ENCODE results near the gene LIN37. TPM values are rescaled to one million over a fixed set of nuclear protein-coding genes. Genes with fewer than 3 reads are reported as not detected.
"Not testable (repeated sequence)": the region's sequence is repeated elsewhere in the genome, so short reads cannot be mapped to it uniquely, and the experiment has no call there.

Gene LIN37
- total RNA-seq, 2 donors from 2014 or later, result 8.3 to 9.4 TPM

DNA sequence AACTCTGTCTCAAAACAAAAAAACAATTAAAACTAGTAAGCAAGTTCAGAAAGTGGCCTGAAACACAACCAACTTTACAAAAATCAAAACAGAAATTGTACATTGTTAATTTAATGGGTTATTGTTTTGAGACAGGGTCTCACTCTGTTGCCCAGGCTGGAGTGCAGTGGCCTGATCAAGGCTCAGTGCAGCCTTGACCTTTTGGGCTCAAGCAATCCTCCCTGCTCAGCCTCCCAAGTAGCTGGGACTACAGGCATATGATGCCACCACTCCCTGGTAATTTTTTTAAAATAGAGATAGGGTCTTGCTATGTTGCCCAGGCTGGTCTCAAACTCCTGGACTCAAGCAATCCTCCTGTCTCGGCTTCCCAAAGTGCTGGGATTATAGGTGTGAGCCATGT lies 47.2 kb downstream of the LIN37 start:
- intact Hi-C loops (cut with DNase I); DNase-seq (ENCODE audit: low spot score): not testable (repeated sequence)

DNA sequence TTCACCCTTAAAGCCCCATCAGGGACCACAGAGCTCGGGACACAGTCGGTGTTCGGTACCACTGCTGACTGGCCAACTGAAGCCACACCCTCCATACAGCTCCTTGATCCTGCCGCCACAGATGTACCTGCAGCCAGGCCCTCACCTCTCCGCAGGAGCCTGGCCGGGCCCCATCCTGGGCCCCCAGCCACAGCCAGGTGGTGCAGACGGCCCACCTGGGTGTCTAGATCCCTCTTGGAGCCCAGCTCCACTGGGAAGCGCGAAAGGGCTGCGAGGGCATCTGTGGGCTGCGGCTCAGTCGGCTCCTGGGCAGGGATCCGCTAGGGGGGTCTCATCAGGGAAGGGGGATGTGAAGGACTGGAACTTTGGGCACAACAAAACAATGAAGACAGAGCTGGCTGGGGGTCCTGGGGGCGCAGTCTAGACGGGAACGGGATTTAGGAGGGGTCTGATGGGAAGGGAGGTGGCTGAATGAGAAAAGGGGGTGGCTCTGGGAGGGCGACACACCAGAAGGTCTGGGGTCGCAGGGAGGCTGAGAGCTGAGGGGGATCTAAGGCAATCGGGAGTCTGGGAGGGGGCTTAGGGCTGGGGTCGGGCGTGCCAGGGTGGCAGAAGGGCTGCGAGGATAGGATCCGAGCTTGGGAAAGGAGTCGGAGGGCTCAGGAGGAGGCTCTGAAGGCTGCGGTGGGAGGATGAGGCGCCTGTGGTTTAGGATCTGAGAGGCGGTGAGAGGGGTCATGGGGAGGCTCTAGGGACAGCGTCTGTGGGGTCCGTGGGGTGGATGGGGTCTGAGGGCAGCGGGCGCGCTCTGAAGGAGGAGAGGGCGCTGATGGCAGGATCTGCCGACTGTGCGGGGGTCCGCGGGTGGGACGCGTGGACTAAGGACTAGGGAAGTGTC lies 48.5 kb downstream of the LIN37 start:
- no peak for DNase-seq (ENCODE audit: low spot score)
- intact Hi-C loops (cut with DNase I), result no loop called here

DNA sequence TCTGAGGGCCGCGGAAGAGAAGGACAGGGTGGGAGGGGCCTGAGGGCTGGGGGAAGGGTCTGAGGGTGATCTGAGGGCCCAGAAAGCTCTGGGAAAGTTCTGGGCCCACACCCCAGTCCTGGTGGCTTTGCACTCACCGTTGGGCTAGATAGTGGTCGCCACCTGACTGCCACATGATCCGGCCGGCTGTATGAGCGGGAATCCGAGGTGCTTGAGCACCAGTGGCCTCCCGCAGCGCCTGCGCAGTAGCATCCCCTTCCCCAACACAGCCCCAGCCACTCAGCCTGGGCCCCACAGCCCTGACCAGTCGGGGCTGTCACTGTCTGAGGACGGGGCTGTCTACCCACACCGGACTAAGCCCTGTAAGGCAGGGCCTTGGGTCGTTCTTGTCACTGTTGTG lies 49.3 kb downstream of the LIN37 start:
- intact Hi-C loops (cut with DNase I), result no loop called here
- no peak for DNase-seq (ENCODE audit: low spot score)

DNA sequence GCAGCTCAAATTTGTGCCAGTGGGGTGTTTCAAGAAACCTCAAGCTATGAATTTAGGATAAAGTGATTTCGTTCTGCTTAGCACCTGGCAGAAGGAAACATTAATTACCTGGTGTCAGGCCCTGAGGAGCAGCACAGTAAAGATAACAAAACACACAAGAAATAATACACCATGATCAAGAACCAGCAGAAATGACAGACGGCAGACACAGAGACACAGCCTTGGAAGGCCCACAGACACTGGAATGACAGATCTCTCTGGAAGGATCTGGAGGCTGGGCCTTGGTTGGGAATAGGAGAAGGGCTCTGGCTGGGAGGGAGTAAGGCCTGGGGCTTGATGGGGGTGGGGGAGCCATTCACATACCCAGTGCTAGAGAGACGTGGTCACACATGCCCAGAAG lies 53.5 kb downstream of the LIN37 start:
- DNase-seq (ENCODE audit: low spot score), result no peak
- intact Hi-C loops (cut with DNase I), result no loop called here

Other genes with a start within 250 kb of the LIN37 start
- gene DMKN, start 234.9 kb upstream of the LIN37 start, total RNA-seq, result 1 to 10 TPM; 2.1 to 2.2 TPM
- gene SBSN, start 220.3 kb upstream of the LIN37 start, total RNA-seq, result not detected
- gene GAPDHS, start 215.1 kb upstream of the LIN37 start, total RNA-seq, result not detected
- 10 to 100 TPM; 52.4 to 61.1 TPM for gene TMEM147, start 202.9 kb upstream of the LIN37 start, total RNA-seq
- not detected for gene ATP4A, start 184.9 kb upstream of the LIN37 start, total RNA-seq
- gene PMIS2, start 162.4 kb upstream of the LIN37 start, total RNA-seq, result not detected
- 1 to 10 TPM; 7.9 to 8.3 TPM for gene HAUS5, start 135.8 kb upstream of the LIN37 start, total RNA-seq
- gene RBM42, start 119.5 kb upstream of the LIN37 start, total RNA-seq, result 10 to 100 TPM; 61.1 to 61.3 TPM
- gene ETV2, start 106.8 kb upstream of the LIN37 start, total RNA-seq, result under 1 TPM; 0.74 to 0.81 TPM
- gene COX6B1, start 100.3 kb upstream of the LIN37 start, total RNA-seq, result 100 to 1,000 TPM; 228 to 290 TPM
- gene UPK1A, start 82.1 kb upstream of the LIN37 start, total RNA-seq, result under 1 TPM in 1 of 2 donors, not detected in 1; 0.19 TPM
- not detected for gene ZBTB32, start 44.0 kb upstream of the LIN37 start, total RNA-seq
- 10 to 100 TPM; 23.1 to 23.5 TPM for gene KMT2B, start 30.6 kb upstream of the LIN37 start, total RNA-seq
- 1 to 10 TPM; 4.3 to 9.3 TPM for gene IGFLR1, start 6.1 kb upstream of the LIN37 start, total RNA-seq
- 10 to 100 TPM; 13.8 to 18.7 TPM for gene U2AF1L4, start 3.2 kb upstream of the LIN37 start, total RNA-seq
- gene PSENEN, start 2.9 kb upstream of the LIN37 start, total RNA-seq, result 10 to 100 TPM; 33.6 to 37.3 TPM
- 100 to 1,000 TPM; 290 to 412 TPM for gene HSPB6, start 8.5 kb downstream of the LIN37 start, total RNA-seq
- 10 to 100 TPM; 18.4 to 19.3 TPM for gene PROSER3, start 9.6 kb downstream of the LIN37 start, total RNA-seq
- 1 to 10 TPM; 6.2 to 9.6 TPM for gene ARHGAP33, start 27.0 kb downstream of the LIN37 start, total RNA-seq
- gene PRODH2, start 64.3 kb downstream of the LIN37 start, total RNA-seq, result not detected
- gene NPHS1, start 103.9 kb downstream of the LIN37 start, total RNA-seq, result not detected
- not detected for gene KIRREL2, start 108.3 kb downstream of the LIN37 start, total RNA-seq
- gene APLP1, start 120.0 kb downstream of the LIN37 start, total RNA-seq, result 1 to 10 TPM; 3.9 to 7.3 TPM
- 10 to 100 TPM in 1 of 2 donors, 1 to 10 TPM in 1; 7.9 to 10.3 TPM for gene NFKBID, start 152.0 kb downstream of the LIN37 start, total RNA-seq
- 10 to 100 TPM; 12.4 to 13.4 TPM for gene HCST, start 154.0 kb downstream of the LIN37 start, total RNA-seq
- 10 to 100 TPM; 58.8 to 96.5 TPM for gene TYROBP, start 159.7 kb downstream of the LIN37 start, total RNA-seq
- 10 to 100 TPM; 13.3 to 14.2 TPM for gene LRFN3, start 187.8 kb downstream of the LIN37 start, total RNA-seq
- gene SDHAF1, start 246.6 kb downstream of the LIN37 start, total RNA-seq, result 10 to 100 TPM; 11.2 to 13.3 TPM

Measured in posterior vena cava (tissue), 2 donors.